ENCODE measurements around the gene KATNAL1.
"Not testable (repeated sequence)": the region's sequence is repeated elsewhere in the genome, so short reads cannot be mapped to it uniquely, and the experiment has no call there.

The KATNAL1 gene

GRCh38 chr13:30268673-30269072 lies 38.7 kb downstream of the KATNAL1 start:
- H3K9ac ChIP-seq (ENCODE audit: low read length): no peak overlapping the region
- no peaks in the 10 kb centered on the region for H3F3A ChIP-seq (ENCODE audit: insufficient read depth, low read length)
- H3K4me3 ChIP-seq (ENCODE audit: low read length): no peak overlapping the region
- no peaks in the 10 kb centered on the region for H3K9me3 ChIP-seq (replicated peaks; ENCODE audit: insufficient read depth, low read length)
- no peaks in the 10 kb centered on the region for H3K79me2 ChIP-seq (ENCODE audit: low read length)
- no peaks in the 10 kb centered on the region for H3K27me3 ChIP-seq (replicated peaks; ENCODE audit: insufficient read depth, low read length)
- no peak overlapping the region for H2AFZ ChIP-seq (ENCODE audit: low read length)
- no peaks in the 10 kb centered on the region for H4K20me1 ChIP-seq (ENCODE audit: insufficient read depth, low read length)
- H3K9me2 ChIP-seq (replicated peaks; ENCODE audit: insufficient read depth, low read length): no peaks in the 10 kb centered on the region
- no peaks in the 10 kb centered on the region for H3K36me3 ChIP-seq (replicated peaks; ENCODE audit: insufficient read depth, low read length)
- no peak overlapping the region for H3K27ac ChIP-seq (ENCODE audit: low read length)
- TF ChIP-seq EZH2phosphoT487 (IDR thresholded peaks at IDR 0.05; ENCODE audit: low read length) (no peak), CTCF (IDR thresholded peaks at IDR 0.05; ENCODE audit: low read length) (no peak), EZH2 (optimal IDR thresholded peaks at IDR 0.05; ENCODE audit: low read depth, low read length) (no peak)
- H3K4me2 ChIP-seq (ENCODE audit: low read depth, low read length): no peak overlapping the region
- H3K4me1 ChIP-seq (ENCODE audit: low read length): no peaks in the 10 kb centered on the region
- DNase-seq: no peak

- Histone ChIP-seq H3K27ac (ENCODE audit: low read length) (no peak overlapping the region), H3K36me3 (replicated peaks; ENCODE audit: insufficient read depth, low read length) (no peaks in the 10 kb centered on the region), H3K4me1 (ENCODE audit: low read length) (no peaks in the 10 kb centered on the region), H3K9me2 (replicated peaks; ENCODE audit: insufficient read depth, low read length) (no peaks in the 10 kb centered on the region), H3K9ac (ENCODE audit: low read length) (no peak overlapping the region), H3K4me2 (ENCODE audit: low read depth, low read length) (no peak overlapping the region), H3K4me3 (ENCODE audit: low read length) (no peak overlapping the region), H3K27me3 (replicated peaks; ENCODE audit: insufficient read depth, low read length) (no peaks in the 10 kb centered on the region), H3K9me3 (replicated peaks; ENCODE audit: insufficient read depth, low read length) (no peaks in the 10 kb centered on the region), H4K20me1 (ENCODE audit: insufficient read depth, low read length) (no peaks in the 10 kb centered on the region), H3F3A (ENCODE audit: insufficient read depth, low read length) (no peaks in the 10 kb centered on the region), H3K79me2 (ENCODE audit: low read length) (no peaks in the 10 kb centered on the region), H2AFZ (ENCODE audit: low read length) (no peak overlapping the region)
- TF ChIP-seq CTCF (IDR thresholded peaks at IDR 0.05; ENCODE audit: low read length) (no peak), EZH2phosphoT487 (IDR thresholded peaks at IDR 0.05; ENCODE audit: low read length) (no peak), EZH2 (optimal IDR thresholded peaks at IDR 0.05; ENCODE audit: low read depth, low read length) (no peak)
- no peak for DNase-seq
Observed at GRCh38 chr13:30266756-30267155, 40.6 kb downstream of the KATNAL1 start.

GRCh38 chr13:30259149-30259733 lies 48.1 kb downstream of the KATNAL1 start:
- not testable (repeated sequence) for H3K9me2 ChIP-seq (replicated peaks; ENCODE audit: insufficient read depth, low read length); H3K27ac ChIP-seq (ENCODE audit: low read length); H3K4me1 ChIP-seq (ENCODE audit: low read length); H3F3A ChIP-seq (ENCODE audit: insufficient read depth, low read length); DNase-seq; H3K9me3 ChIP-seq (replicated peaks; ENCODE audit: insufficient read depth, low read length); H3K4me3 ChIP-seq (ENCODE audit: low read length); H3K36me3 ChIP-seq (replicated peaks; ENCODE audit: insufficient read depth, low read length); H2AFZ ChIP-seq (ENCODE audit: low read length); H3K79me2 ChIP-seq (ENCODE audit: low read length); H3K4me2 ChIP-seq (ENCODE audit: low read depth, low read length); H4K20me1 ChIP-seq (ENCODE audit: insufficient read depth, low read length); H3K9ac ChIP-seq (ENCODE audit: low read length); H3K27me3 ChIP-seq (replicated peaks; ENCODE audit: insufficient read depth, low read length)

GRCh38 chr13:30257468-30258099 lies 49.8 kb downstream of the KATNAL1 start:
- no peaks in the 10 kb centered on the region for H3K79me2 ChIP-seq (ENCODE audit: low read length)
- no peaks in the 10 kb centered on the region for H3K9me3 ChIP-seq (replicated peaks; ENCODE audit: insufficient read depth, low read length)
- H4K20me1 ChIP-seq (ENCODE audit: insufficient read depth, low read length): no peaks in the 10 kb centered on the region
- H3K9ac ChIP-seq (ENCODE audit: low read length): no peak overlapping the region
- H3K9me2 ChIP-seq (replicated peaks; ENCODE audit: insufficient read depth, low read length): no peaks in the 10 kb centered on the region
- H3K4me3 ChIP-seq (ENCODE audit: low read length): no peak overlapping the region
- TF ChIP-seq CTCF (IDR thresholded peaks at IDR 0.05; ENCODE audit: low read length) (no peak), EZH2 (optimal IDR thresholded peaks at IDR 0.05; ENCODE audit: low read depth, low read length) (no peak), EZH2phosphoT487 (IDR thresholded peaks at IDR 0.05; ENCODE audit: low read length) (no peak)
- H3K27me3 ChIP-seq (replicated peaks; ENCODE audit: insufficient read depth, low read length): no peaks in the 10 kb centered on the region
- H3K4me1 ChIP-seq (ENCODE audit: low read length): no peaks in the 10 kb centered on the region
- no peak overlapping the region for H2AFZ ChIP-seq (ENCODE audit: low read length)
- H3F3A ChIP-seq (ENCODE audit: insufficient read depth, low read length): no peaks in the 10 kb centered on the region
- no peak overlapping the region for H3K27ac ChIP-seq (ENCODE audit: low read length)
- DNase-seq: no peak
- H3K4me2 ChIP-seq (ENCODE audit: low read depth, low read length): no peak overlapping the region
- no peaks in the 10 kb centered on the region for H3K36me3 ChIP-seq (replicated peaks; ENCODE audit: insufficient read depth, low read length)
